HG03095 (cell line): ENCODE data around the gene R3HDM4.

Experiments
- ATAC-seq: cut with Tn5 transposase; IDR thresholded peaks from one replicate; pipeline ENCODE4 v1.9.1; 2021; ENCODE audit warnings: moderate library complexity; ENCODE audit not compliant: unreplicated experiment

The R3HDM4 gene

GRCh38 chr19:932648-933552 is 19.9 kb upstream of the R3HDM4 start:
- ATAC-seq: no peak

DNA sequence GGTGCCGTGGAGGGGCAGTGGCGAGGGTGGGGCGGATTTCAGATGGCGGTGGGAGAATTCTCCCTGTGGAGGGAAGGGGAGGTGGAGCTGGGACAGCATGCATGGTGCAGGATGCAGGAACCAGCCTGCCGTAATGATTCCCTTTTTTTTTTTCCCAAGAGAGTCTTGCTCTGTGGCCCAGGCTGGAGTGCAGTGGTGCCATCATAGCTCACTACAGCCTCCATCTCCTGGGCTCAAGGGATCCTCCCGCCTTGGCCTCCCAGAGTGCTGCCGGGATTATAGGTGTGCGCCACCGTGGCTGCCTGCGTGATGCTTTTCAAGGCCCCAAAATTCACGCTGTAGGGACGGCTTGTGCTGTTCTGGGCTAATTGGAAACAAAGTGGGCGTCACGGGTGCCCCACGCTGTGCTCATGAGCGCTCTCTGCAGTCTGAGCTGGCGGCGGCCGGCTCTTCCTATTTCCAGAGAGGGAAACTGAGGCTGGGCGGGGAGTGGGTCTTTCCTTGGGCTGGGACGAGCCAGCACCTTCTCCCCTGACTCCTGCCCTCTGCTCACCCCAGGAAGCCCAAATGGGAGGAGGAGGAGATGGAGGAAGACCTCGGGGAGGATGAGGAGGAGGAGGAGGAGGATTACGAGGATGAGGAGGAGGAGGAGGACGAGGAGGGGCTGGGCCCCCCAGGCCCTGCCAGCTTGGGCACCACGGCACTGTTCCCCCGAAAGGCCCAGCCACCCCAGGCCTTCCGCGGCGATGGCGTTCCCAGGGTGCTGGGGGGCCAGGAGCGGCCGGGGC is 19.0 kb upstream of the R3HDM4 start:
- no peak for ATAC-seq

GRCh38 chr19:929891-930258 is 16.9 kb upstream of the R3HDM4 start:
- no peak for ATAC-seq

GRCh38 chr19:929203-929890 is 16.3 kb upstream of the R3HDM4 start:
- ATAC-seq: no peak

DNA sequence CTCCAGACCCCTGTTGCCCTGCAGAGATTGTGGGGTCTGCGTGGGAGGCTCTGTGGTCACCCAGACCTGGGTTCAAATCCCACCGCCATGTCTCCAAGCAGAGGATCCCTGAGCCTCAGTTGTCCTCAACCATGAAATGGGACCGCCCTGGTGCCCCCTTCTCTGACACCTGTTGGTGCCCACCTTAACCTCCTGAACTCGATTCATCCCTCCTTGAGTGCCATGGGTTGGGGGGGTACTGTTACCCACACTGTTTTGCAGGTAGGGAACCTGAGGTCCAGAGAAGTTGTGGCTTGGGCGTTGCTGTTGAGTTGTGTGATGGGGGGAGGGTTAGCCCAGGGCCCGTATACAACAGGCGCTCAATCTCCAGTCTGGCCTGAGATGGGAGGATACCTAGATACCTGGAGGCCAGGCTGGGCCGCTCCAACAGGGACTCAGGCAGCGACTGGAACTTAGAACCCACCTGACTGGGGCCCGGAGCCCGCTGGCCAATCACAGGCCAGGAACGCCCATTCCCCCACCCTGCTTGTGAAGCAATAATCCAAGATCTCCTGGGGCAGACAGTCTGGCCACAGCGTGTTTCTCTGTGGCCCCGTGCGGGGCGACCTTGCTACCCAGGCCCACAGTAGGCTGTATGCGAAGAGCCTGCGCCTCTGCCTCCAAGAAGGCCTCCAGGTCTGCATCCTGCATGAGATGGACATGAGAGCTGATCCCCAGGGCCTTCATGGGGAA is 15.6 kb upstream of the R3HDM4 start:
- no peak for ATAC-seq

DNA sequence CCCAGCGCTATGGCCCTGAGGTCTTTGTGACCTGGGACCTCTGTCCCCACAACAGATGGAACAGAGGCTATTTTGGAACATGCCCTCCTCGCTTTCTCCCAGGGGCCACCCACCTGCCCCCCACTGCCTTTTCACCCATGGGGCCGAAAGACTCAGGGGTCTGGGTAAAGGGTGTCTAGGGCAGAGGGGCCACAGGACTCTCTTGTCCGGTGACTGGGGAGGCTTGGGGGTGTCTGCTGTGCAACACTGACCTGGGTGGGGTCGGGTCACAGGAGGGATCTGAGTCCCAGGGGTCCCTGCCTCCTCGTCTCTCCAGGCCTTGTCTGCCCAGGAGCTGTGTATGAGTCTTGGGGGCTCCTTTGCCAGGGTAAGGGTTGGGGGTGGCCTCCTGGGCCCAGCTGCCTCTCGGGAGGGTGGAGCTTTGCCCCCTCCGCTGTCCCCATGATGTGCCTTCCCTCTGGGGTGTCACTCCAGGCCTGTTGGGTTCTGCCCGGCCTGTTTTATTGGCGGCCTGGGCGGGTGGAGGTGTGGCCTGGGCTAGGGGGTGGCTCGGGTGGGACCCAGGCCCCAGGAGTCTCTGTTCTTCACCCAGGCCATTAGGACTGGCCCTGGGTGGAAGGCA is 14.9 kb upstream of the R3HDM4 start:
- no peak for ATAC-seq

DNA sequence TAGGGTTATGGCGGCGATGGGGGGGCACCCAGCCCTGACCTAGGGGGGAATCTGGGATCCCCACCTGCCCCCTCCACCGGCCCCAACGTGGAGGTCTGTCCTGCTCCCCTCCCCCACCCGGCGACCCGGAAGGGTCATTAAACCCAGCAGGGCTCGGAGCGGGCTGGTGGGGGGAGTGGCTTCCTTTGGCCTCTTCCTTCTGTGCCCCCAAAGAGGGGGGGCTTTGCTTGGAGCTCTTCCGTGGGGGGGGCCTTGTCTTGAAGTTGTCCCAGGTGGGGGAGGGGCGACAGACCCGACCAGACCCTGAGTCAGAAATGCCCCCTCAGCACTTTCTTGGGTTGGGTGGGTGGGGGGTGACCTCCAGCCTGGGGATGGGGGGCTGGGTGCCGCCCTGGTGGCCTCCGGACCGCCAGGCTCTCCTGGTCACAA is 14.3 kb upstream of the R3HDM4 start:
- no peak for ATAC-seq

DNA sequence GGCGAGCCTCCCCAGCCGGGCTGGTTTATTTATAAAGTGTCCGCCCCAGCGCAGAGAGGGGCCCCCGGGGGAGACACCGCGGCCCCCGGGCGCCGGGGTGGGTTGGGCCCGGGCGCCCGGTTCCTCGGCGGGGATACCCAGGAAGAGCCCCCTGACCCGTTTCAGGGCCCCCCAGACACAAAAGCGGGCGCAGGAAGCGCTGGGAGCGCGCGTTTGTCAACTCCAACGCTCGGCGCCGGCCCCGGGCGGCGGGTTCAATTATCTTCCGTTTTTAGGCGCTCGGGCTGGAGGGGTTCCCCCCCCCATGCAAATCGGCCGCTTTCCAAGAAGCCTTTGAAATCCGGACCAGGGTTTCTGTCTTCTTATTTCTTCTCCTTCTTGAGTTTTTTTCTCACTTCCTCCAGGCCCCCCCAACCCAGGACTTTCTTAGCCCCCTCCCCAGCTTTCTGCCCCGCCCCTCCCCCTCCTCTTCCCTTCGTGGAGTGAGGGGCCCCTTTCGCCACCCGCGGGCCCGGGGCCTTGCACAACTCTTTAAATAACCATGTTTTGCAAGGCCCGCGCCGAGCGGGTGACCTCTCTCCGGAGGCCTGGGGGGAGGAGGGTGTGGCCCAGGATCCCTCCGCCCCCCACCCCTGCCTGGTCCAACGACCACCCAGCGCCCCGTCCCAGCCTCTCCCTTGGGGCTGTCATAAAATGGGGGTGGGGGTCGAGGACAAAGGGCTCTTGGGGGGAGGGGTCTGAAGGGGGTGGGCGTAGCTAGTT is 13.8 kb upstream of the R3HDM4 start:
- ATAC-seq: no peak

GRCh38 chr19:926323-926588 is 13.2 kb upstream of the R3HDM4 start:
- ATAC-seq: no peak

DNA sequence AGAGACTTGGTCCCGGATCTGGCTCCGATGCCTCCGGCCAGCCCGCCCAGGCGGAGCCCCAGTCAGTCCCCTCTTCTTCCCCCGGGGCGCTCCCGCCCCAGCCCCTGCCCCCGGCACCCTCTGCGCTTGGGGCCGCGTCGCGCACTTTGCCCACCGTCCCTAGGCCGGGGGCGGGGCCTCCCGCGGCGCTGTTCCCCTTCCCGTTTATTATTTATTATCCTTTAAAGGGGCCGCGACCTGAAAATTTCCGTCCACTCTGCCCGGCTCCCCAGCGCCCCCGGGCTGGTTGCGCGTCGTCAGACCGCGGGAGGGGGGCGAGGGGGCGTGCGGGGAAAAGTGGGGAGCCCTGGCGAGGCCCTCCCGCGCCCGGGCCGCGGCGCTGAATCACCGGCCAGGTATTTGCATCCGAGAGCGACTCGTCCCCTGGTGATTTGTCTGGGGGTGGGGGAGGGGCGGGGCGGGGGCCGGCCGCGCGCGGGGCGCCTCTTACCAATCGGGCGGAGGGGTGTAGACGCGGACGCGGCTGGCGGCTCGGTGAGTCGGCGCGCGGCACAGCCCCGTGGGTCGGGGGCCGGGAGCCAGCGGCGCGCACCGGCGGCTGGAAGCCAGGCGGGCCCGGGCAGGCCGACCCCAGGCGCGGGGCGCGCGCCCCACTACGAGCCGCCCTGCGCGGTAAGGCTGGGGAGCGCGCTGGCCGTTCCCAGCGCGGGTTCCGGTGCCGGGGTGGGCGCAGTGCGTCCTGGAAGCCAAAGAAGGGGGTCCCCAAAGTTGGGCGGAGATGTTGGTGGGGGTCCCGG is 12.7 kb upstream of the R3HDM4 start, which contains the start of gene ARID3A:
TSS of gene ARID3A (plus strand) at position 510 of the 797 bp plus-strand sequence. CDS start 3,494 bp downstream, outside the sequence.
- ATAC-seq: peak; percentile 37

- ATAC-seq: peak; percentile 33
These were observed 12.1 kb upstream of the R3HDM4 start for GRCh38 chr19:925087-925525.

DNA sequence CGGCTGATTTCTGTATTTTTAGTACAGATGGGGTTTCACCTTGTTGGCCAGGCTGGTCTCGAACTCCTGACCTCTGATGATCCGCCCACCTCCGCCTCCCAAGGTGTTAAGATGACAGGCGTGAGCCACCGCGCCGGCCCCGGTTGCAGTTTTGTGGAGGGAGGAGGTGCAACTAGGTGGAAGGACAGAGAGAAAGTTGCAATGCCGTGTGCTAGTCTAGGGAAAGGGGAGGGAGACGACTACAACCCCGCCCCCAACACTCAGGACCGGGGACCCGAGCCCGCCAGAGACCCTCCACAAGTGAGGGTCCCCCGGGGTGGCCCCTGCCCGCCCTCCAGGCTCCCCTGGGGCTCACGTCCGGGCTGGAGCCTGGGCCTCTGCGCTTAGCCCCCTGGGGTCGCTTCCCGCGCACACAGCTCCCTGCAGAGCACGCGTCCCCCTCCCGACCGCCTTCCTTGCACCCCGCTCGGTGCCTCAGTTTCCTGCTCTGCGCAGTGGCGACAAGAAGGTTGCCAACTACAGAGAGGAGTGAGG is 11.6 kb upstream of the R3HDM4 start:
- ATAC-seq: no peak

DNA sequence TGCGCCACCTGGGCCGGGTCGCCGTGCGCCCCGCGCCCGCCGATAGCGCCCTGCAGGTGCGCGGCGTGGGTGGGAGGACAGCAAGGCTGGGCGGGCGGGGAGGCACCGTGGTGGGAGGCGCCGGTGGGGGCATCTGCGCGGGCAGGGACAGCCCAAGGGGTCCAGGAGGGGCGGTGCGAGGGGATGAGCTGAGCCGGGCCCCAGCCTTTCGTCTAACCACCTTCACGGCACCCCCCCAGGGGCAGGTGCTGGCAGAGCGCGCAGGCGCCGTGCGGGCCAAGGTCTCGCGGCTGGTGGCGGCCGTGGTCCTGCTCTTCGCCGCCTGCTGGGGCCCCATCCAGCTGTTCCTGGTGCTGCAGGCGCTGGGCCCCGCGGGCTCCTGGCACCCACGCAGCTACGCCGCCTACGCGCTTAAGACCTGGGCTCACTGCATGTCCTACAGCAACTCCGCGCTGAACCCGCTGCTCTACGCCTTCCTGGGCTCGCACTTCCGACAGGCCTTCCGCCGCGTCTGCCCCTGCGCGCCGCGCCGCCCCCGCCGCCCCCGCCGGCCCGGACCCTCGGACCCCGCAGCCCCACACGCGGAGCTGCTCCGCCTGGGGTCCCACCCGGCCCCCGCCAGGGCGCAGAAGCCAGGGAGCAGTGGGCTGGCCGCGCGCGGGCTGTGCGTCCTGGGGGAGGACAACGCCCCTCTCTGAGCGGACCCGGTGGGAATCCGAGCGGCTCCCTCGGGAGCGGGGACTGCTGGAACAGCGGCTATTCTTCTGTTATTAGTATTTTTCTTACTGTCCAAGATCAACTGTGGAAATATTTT is 7.2 kb upstream of the R3HDM4 start:
- no peak for ATAC-seq

- ATAC-seq: no peak
These were observed 6.4 kb upstream of the R3HDM4 start for GRCh38 chr19:919199-920050.

DNA sequence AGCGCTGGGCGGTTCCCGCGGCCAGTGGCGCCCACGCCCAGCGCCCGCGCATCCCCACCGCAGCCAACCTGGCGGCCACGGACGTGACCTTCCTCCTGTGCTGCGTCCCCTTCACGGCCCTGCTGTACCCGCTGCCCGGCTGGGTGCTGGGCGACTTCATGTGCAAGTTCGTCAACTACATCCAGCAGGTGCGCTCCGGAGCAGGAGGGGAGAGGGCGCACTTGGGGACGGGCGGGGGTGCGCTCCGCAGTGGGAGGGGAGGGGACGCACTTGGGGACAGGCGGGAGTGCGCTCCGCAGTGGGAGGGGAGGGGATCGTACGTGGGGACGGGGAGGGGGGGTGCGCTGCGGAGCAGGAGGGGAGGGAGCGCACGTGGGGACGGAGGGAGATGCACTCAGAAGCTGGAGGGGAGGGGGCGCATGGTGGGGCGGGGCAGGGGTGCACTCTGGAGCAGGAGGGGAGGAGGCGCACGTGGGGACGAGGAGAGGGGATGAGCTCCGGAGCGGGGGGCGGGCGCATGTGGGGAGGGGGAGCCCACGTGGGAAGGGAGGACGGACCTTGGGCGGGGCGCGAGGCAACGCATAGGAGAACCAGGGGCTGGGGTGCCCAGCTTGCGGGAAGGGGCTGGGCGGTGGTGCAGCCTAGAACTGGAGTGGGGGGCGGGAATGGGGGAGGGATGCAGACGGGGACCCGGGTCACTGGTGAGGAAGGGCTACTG is 5.6 kb upstream of the R3HDM4 start:
- no peak for ATAC-seq

- no peak for ATAC-seq
These were observed 5.1 kb upstream of the R3HDM4 start for GRCh38 chr19:918152-918437.
